Liver (tissue), 9 donors: Measurements from ENCODE around the gene CYP8B1. TPM values are rescaled to one million over a fixed set of nuclear protein-coding genes. Genes with fewer than 3 reads are reported as not detected.

Source experiments
- DNase-seq: peaks from one replicate; pipeline ENCODE4 v3.0.0-alpha.2; 2017; ENCODE audit warnings: low spot score
- H3K27ac ChIP-seq, 2 donors: one replicate each; pipeline ENCODE4 v1.7.0; 2013; ENCODE audit warnings: inconsistent platforms in 2 of 2, low read length in 2 of 2, control low read depth in 1 of 2, low read depth in 1 of 2, mild to moderate bottlenecking in 1 of 2
- H3K27me3 ChIP-seq, 4 donors: one replicate each; pipeline versions ENCODE4 v1.6.1 to v1.7.0; 2013; ENCODE audit warnings: low read length in 3 of 4, inconsistent platforms in 1 of 4, mild to moderate bottlenecking in 1 of 4, moderate library complexity in 1 of 4; ENCODE audit not compliant: control insufficient read depth in 4 of 4, insufficient read depth in 4 of 4
- H3K36me3 ChIP-seq, 4 donors: one replicate each; pipeline versions ENCODE4 v1.6.1 to v1.7.0; 2013; ENCODE audit warnings: low read length in 3 of 4, mild to moderate bottlenecking in 3 of 4, low read depth in 1 of 4, moderate library complexity in 1 of 4; ENCODE audit not compliant: control insufficient read depth in 4 of 4, insufficient read depth in 3 of 4
- H3K4me1 ChIP-seq, 4 donors: one replicate each; pipeline versions ENCODE4 v1.6.1 to v1.7.0; 2013; ENCODE audit warnings: low read length in 3 of 4, mild to moderate bottlenecking in 3 of 4, moderate library complexity in 1 of 4; ENCODE audit not compliant: control insufficient read depth in 4 of 4, insufficient read depth in 4 of 4
- H3K4me3 ChIP-seq, 3 donors: one replicate each; pipeline versions ENCODE4 v1.6.1 to v1.7.0; 2013; ENCODE audit warnings: low read length in 3 of 3, control low read depth in 1 of 3, low read depth in 1 of 3, mild to moderate bottlenecking in 1 of 3
- H3K9ac ChIP-seq, 2 donors: one replicate each; pipeline ENCODE4 v1.7.0; 2013; ENCODE audit warnings: low read length in 2 of 2, mild to moderate bottlenecking in 2 of 2, moderate library complexity in 2 of 2, control low read depth in 1 of 2, low read depth in 1 of 2
- H3K9me3 ChIP-seq, 4 donors: one replicate each; pipeline versions ENCODE4 v1.6.1 to v1.7.0; 2013; ENCODE audit warnings: low read length in 3 of 4; ENCODE audit not compliant: control insufficient read depth in 4 of 4
- EGR1 ChIP-seq, 2 donors: IDR thresholded peaks; 2 replicates each; pipeline ENCODE4 v1.6.1; 2016 to 2018; ENCODE audit warnings: antibody characterized with exemption in 2 of 2, low read depth in 2 of 2
- FOXA1 ChIP-seq: IDR thresholded peaks from 2 replicates; pipeline ENCODE4 v1.6.1; 2016; ENCODE audit warnings: antibody characterized with exemption
- FOXA2 ChIP-seq: IDR thresholded peaks from 2 replicates; pipeline ENCODE4 v1.6.1; 2016; ENCODE audit warnings: antibody characterized with exemption
- GABPA ChIP-seq, 2 donors: IDR thresholded peaks in 1 of 2; conservative IDR thresholded peaks in 1 of 2; 2 replicates each; pipeline ENCODE4 v1.6.1; 2016; ENCODE audit warnings: antibody characterized with exemption in 2 of 2, mild to moderate bottlenecking in 1 of 2, moderate library complexity in 1 of 2
- HNF4A ChIP-seq, 2 donors: conservative IDR thresholded peaks; 2 replicates each; pipeline ENCODE4 v1.6.1; 2016; ENCODE audit warnings: antibody characterized with exemption in 2 of 2, mild to moderate bottlenecking in 2 of 2
- HNF4G ChIP-seq: IDR thresholded peaks from 2 replicates; pipeline ENCODE4 v1.6.1; 2016; ENCODE audit warnings: antibody characterized with exemption
- JUND ChIP-seq, 2 donors: IDR thresholded peaks; 2 replicates each; pipeline ENCODE4 v1.6.1; 2016; ENCODE audit warnings: antibody characterized with exemption in 2 of 2
- NR2F2 ChIP-seq: IDR thresholded peaks from 2 replicates; pipeline ENCODE4 v1.6.1; 2016; ENCODE audit warnings: antibody characterized with exemption
- RAD21 ChIP-seq, 2 donors: IDR thresholded peaks; 2 replicates each; pipeline ENCODE4 v1.6.1; 2016; ENCODE audit warnings: antibody characterized with exemption in 2 of 2, mild to moderate bottlenecking in 2 of 2
- RXRA ChIP-seq, 2 donors: IDR thresholded peaks; 2 replicates each; pipeline ENCODE4 v1.6.1; 2017 to 2018; ENCODE audit warnings: antibody characterized with exemption in 2 of 2, mild to moderate bottlenecking in 1 of 2
- SP1 ChIP-seq: IDR thresholded peaks from 2 replicates; pipeline ENCODE4 v1.6.1; 2018; ENCODE audit warnings: antibody characterized with exemption, mild to moderate bottlenecking
- TAF1 ChIP-seq: conservative IDR thresholded peaks from 2 replicates; pipeline ENCODE4 v1.6.1; 2016; ENCODE audit warnings: antibody characterized with exemption, mild to moderate bottlenecking
- YY1 ChIP-seq: IDR thresholded peaks from 2 replicates; pipeline ENCODE4 v1.6.1; 2016; ENCODE audit warnings: antibody characterized with exemption, mild to moderate bottlenecking
- WGBS: extraction: QIAGEN DNeasy Blood & Tissue Kit; methylation state at CpG from one replicate; pipeline ENCODE4 v1.1.7; 2013; 5-methylcytosine and 5-hydroxymethylcytosine counted together
- polyA plus RNA-seq, 2 donors: library from polyadenylated mRNA; stranded (reverse) in 1 of 2; unstranded in 1 of 2; fragments of 200-250 nt in 1 of 2; fragments of >200 nt in 1 of 2; fragmentation: Nextera tagmentation in 1 of 2; extraction: Ambion mirVana in 1 of 2; gene quantifications; one replicate each; pipeline versions ENCODE4 v1.2.1 to v1.2.3, GENCODE V29; 2013 to 2015
- total RNA-seq, 2 donors: library from RNA; depleted of rRNA; stranded (reverse); fragments of >200 nt; gene quantifications; one replicate each; pipeline ENCODE4 v1.2.3, GENCODE V29; 2014
- TF ChIP-seq, protein P1 (sequence below): fragments of 150-350 bp; IDR thresholded peaks from 2 replicates; pipeline ENCODE4 v1.5.1; 2017; ENCODE audit warnings: improper control_type of control experiment, low read depth, low read length; ENCODE audit not compliant: missing input control
- TF ChIP-seq, protein P2 (sequence below): IDR thresholded peaks from 2 replicates; pipeline ENCODE4 v1.6.1; 2016; ENCODE audit warnings: antibody characterized with exemption
- TF ChIP-seq, protein P3 (sequence below): IDR thresholded peaks from 2 replicates; pipeline ENCODE4 v1.6.1; 2016; ENCODE audit warnings: antibody characterized with exemption
- TF ChIP-seq, protein P4 (sequence below): IDR thresholded peaks from 2 replicates; pipeline ENCODE4 v1.6.1; 2016; ENCODE audit warnings: antibody characterized with exemption, mild to moderate bottlenecking
- TF ChIP-seq, protein P5 (sequence below): IDR thresholded peaks from 2 replicates; pipeline ENCODE4 v1.6.1; 2016; ENCODE audit warnings: antibody characterized with exemption
- donor health status: healthy.
- donor health status: healthy.
- donor health status: healthy.
- donor health status: healthy.
- donor health status: healthy.

CYP8B1 gene
- total and polyA plus RNA-seq, 4 donors: 21.2 to 490 (median 223) TPM

DNA sequence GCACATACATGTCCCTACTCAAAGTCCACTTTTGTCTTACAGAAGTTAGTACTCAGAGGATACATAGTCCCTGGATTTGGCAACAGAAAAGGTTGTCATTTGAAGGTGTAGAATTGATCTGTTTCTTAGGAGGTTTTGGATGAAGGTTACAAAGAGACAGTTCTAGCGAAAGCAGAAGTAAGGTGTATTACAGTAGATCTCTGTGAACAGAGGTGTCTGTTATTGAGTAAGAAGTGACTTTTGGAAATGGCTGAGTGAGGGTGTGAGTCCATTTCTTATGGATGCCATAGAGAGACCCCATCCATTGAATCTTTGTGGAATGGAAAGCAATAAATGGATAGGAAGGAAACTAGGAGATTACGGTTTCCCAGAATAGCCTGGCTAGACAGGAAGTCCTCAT is 35.9 kb upstream of the CYP8B1 start:
- Histone ChIP-seq H3K9ac (no peak overlapping the region), H3K27me3 (no peaks in the 10 kb centered on the region), H3K9me3 (peaks cover 19 to 38% (median 31%) of the 10 kb centered on the region in 4 donors), H3K4me1 (peaks cover 0 to 8% (median 2%) of the 10 kb centered on the region in 4 donors), H3K27ac (no peak overlapping the region), H3K36me3 (peaks cover 2 to 49% (median 39%) of the 10 kb centered on the region in 4 donors), H3K4me3 (no peak overlapping the region)
- TF ChIP-seq RAD21 (IDR thresholded peaks at IDR 0.05): no peak
- no peak for TF ChIP-seq FOXA2
- TF ChIP-seq, protein P1, sequence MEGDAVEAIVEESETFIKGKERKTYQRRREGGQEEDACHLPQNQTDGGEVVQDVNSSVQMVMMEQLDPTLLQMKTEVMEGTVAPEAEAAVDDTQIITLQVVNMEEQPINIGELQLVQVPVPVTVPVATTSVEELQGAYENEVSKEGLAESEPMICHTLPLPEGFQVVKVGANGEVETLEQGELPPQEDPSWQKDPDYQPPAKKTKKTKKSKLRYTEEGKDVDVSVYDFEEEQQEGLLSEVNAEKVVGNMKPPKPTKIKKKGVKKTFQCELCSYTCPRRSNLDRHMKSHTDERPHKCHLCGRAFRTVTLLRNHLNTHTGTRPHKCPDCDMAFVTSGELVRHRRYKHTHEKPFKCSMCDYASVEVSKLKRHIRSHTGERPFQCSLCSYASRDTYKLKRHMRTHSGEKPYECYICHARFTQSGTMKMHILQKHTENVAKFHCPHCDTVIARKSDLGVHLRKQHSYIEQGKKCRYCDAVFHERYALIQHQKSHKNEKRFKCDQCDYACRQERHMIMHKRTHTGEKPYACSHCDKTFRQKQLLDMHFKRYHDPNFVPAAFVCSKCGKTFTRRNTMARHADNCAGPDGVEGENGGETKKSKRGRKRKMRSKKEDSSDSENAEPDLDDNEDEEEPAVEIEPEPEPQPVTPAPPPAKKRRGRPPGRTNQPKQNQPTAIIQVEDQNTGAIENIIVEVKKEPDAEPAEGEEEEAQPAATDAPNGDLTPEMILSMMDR: no peak
- TF ChIP-seq JUND (IDR thresholded peaks at IDR 0.05): no peak
- TF ChIP-seq GABPA (IDR thresholded peaks at IDR 0.05 in 1 of 2, conservative IDR thresholded peaks at IDR 0.05 in 1 of 2): no peak
- TF ChIP-seq RXRA (IDR thresholded peaks at IDR 0.05): no peak
- no peak for TF ChIP-seq TAF1
- no peak for TF ChIP-seq SP1
- TF ChIP-seq, protein P2, sequence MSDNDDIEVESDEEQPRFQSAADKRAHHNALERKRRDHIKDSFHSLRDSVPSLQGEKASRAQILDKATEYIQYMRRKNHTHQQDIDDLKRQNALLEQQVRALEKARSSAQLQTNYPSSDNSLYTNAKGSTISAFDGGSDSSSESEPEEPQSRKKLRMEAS: no peak
- TF ChIP-seq, protein P3, sequence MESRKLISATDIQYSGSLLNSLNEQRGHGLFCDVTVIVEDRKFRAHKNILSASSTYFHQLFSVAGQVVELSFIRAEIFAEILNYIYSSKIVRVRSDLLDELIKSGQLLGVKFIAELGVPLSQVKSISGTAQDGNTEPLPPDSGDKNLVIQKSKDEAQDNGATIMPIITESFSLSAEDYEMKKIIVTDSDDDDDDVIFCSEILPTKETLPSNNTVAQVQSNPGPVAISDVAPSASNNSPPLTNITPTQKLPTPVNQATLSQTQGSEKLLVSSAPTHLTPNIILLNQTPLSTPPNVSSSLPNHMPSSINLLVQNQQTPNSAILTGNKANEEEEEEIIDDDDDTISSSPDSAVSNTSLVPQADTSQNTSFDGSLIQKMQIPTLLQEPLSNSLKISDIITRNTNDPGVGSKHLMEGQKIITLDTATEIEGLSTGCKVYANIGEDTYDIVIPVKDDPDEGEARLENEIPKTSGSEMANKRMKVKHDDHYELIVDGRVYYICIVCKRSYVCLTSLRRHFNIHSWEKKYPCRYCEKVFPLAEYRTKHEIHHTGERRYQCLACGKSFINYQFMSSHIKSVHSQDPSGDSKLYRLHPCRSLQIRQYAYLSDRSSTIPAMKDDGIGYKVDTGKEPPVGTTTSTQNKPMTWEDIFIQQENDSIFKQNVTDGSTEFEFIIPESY: no peak
- no peak for TF ChIP-seq NR2F2
- TF ChIP-seq HNF4G: no peak
- TF ChIP-seq, protein P4, sequence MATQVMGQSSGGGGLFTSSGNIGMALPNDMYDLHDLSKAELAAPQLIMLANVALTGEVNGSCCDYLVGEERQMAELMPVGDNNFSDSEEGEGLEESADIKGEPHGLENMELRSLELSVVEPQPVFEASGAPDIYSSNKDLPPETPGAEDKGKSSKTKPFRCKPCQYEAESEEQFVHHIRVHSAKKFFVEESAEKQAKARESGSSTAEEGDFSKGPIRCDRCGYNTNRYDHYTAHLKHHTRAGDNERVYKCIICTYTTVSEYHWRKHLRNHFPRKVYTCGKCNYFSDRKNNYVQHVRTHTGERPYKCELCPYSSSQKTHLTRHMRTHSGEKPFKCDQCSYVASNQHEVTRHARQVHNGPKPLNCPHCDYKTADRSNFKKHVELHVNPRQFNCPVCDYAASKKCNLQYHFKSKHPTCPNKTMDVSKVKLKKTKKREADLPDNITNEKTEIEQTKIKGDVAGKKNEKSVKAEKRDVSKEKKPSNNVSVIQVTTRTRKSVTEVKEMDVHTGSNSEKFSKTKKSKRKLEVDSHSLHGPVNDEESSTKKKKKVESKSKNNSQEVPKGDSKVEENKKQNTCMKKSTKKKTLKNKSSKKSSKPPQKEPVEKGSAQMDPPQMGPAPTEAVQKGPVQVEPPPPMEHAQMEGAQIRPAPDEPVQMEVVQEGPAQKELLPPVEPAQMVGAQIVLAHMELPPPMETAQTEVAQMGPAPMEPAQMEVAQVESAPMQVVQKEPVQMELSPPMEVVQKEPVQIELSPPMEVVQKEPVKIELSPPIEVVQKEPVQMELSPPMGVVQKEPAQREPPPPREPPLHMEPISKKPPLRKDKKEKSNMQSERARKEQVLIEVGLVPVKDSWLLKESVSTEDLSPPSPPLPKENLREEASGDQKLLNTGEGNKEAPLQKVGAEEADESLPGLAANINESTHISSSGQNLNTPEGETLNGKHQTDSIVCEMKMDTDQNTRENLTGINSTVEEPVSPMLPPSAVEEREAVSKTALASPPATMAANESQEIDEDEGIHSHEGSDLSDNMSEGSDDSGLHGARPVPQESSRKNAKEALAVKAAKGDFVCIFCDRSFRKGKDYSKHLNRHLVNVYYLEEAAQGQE: no peak
- no peak for TF ChIP-seq FOXA1
- TF ChIP-seq YY1: no peak
- TF ChIP-seq EGR1 (IDR thresholded peaks at IDR 0.05; ENCODE audit: low read depth in 2 of 2): no peak
- TF ChIP-seq, protein P5, sequence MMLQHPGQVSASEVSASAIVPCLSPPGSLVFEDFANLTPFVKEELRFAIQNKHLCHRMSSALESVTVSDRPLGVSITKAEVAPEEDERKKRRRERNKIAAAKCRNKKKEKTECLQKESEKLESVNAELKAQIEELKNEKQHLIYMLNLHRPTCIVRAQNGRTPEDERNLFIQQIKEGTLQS: no peak
- no peak for TF ChIP-seq HNF4A (conservative IDR thresholded peaks at IDR 0.05)
- DNase-seq: no peak
- over 99% methylated on average over 2 of the region's 2 CpGs for WGBS
